GM19240 (cell line): ENCODE results near the gene ZNF407.

Source experiments
- DNase-seq: peaks from one replicate; pipeline ENCODE4 v3.0.0; 2011; ENCODE audit warnings: low spot score; ENCODE audit not compliant: insufficient read length

Gene ZNF407

GRCh38 chr18:74579496-74580065, 18.1 kb upstream of the ZNF407 start:
- no peak for DNase-seq

GRCh38 chr18:74582642-74583041, 15.0 kb upstream of the ZNF407 start:
- no peak for DNase-seq

- DNase-seq: no peak
These were observed 10.2 kb upstream of the ZNF407 start for GRCh38 chr18:74587441-74587840.

- DNase-seq: no peak
These were observed 8.6 kb upstream of the ZNF407 start for GRCh38 chr18:74589021-74589420.

GRCh38 chr18:74589811-74590210, 7.9 kb upstream of the ZNF407 start:
- no peak for DNase-seq

GRCh38 chr18:74590671-74591070, 7.0 kb upstream of the ZNF407 start:
- no peak for DNase-seq

GRCh38 chr18:74595431-74595830, 2.2 kb upstream of the ZNF407 start:
- DNase-seq: no peak

GRCh38 chr18:74597034-74597661, 522 bp upstream of the ZNF407 start:
- DNase-seq: peak; percentile 14

- peak; percentile 18 for DNase-seq
These were observed 806 bp downstream of the ZNF407 start for GRCh38 chr18:74598350-74599001.

GRCh38 chr18:74604361-74604760, 6.7 kb downstream of the ZNF407 start:
- DNase-seq: no peak

- no peak for DNase-seq
These were observed 7.1 kb downstream of the ZNF407 start for GRCh38 chr18:74604774-74605173.

GRCh38 chr18:74608681-74609080, 11.0 kb downstream of the ZNF407 start:
- DNase-seq: no peak

GRCh38 chr18:74609535-74609934, 11.9 kb downstream of the ZNF407 start:
- DNase-seq: no peak

- DNase-seq: no peak
These were observed 12.5 kb downstream of the ZNF407 start for GRCh38 chr18:74610051-74610615.

GRCh38 chr18:74610860-74611259, 13.2 kb downstream of the ZNF407 start:
- no peak for DNase-seq

GRCh38 chr18:74611765-74612164, 14.1 kb downstream of the ZNF407 start:
- no peak for DNase-seq

- peak; percentile 7 for DNase-seq
These were observed 15.7 kb downstream of the ZNF407 start for GRCh38 chr18:74613381-74613780.

- DNase-seq: no peak
These were observed 18.8 kb downstream of the ZNF407 start for GRCh38 chr18:74616494-74616893.

GRCh38 chr18:74617486-74617885, 19.8 kb downstream of the ZNF407 start:
- no peak for DNase-seq

GRCh38 chr18:74622072-74622471, 24.4 kb downstream of the ZNF407 start:
- no peak for DNase-seq

- DNase-seq: no peak
These were observed 25.6 kb downstream of the ZNF407 start for GRCh38 chr18:74623047-74623816.

GRCh38 chr18:74624466-74624865, 26.8 kb downstream of the ZNF407 start:
- no peak for DNase-seq
